ENCODE measurements around the gene PAQR3. TPM values are rescaled to one million over a fixed set of nuclear protein-coding genes. Genes with fewer than 3 reads are reported as not detected.

Gene PAQR3
- total RNA-seq, 1 donor from 2014 or later, result 10.6 TPM

GRCh38 chr4:78863991-78864390 lies 75.2 kb downstream of the PAQR3 start:
- Histone ChIP-seq H3K4me3 (no peak overlapping the region), H3K4me1 (no peaks in the 10 kb centered on the region), H3K27ac (no peak overlapping the region), H3K9me3 (no peaks in the 10 kb centered on the region), H3K36me3 (peaks cover 0 to 13% of the 10 kb centered on the region in 2 donors), H3K27me3 (no peaks in the 10 kb centered on the region)
- TF ChIP-seq CTCF (IDR thresholded peaks at IDR 0.05), result no peak
- no peak for TF ChIP-seq POLR2A (IDR thresholded peaks at IDR 0.05)
- TF ChIP-seq POLR2AphosphoS5 (IDR thresholded peaks at IDR 0.05; ENCODE audit: insufficient read depth in 1 of 2, low read depth in 1 of 2), result no peak
- intact Hi-C loops (cut with DNase I), result loop anchor here (5.0 to 10.0 kb wide), 3 partner anchors 219 to 912 kb away; no protein-coding TSS in a partner anchor
- no peak for DNase-seq (ENCODE audit: extremely low spot score in 2 of 2)

DNA sequence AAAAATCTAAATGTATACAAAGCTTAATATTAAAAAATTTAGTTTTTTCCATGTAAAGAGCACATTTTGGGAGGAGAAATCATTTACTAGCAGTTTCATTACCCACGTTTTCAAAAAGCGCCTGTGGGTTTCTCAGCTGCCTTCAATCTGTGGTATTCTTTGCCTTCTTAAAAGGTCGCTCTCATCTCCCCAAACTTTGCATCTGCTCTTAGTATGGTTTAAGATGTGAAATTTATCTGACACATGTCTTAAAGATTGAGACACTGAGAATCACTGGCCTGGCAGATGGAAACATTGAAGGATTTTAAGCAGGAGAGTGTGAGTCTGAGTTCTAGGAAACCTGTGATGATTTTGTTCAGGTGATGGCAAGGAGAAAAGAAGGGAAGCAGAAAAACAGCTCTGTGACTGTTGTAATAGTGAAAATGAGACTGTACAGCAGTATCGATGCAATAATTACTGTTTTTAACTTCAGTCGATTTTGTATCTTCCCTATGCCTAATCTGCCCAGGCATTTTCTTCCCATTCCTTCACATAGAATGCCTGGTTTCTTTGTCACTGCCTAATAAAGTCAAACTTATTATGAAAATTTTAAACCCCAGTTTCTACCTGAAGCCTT lies 75.9 kb downstream of the PAQR3 start:
- TF ChIP-seq POLR2A (IDR thresholded peaks at IDR 0.05) (no peak), POLR2AphosphoS5 (IDR thresholded peaks at IDR 0.05; ENCODE audit: insufficient read depth in 1 of 2, low read depth in 1 of 2) (no peak), CTCF (IDR thresholded peaks at IDR 0.05) (no peak)
- H3K27ac ChIP-seq, result no peak overlapping the region
- no peak overlapping the region for H3K4me3 ChIP-seq
- peaks cover 0 to 9% of the 10 kb centered on the region in 2 donors for H3K36me3 ChIP-seq
- H3K4me1 ChIP-seq, result no peaks in the 10 kb centered on the region
- intact Hi-C loops (cut with DNase I), result loop anchor here (5.0 to 10.0 kb wide), 3 partner anchors 219 to 911 kb away; no protein-coding TSS in a partner anchor
- no peak for DNase-seq (ENCODE audit: extremely low spot score in 2 of 2)
- H3K9me3 ChIP-seq, result no peaks in the 10 kb centered on the region
- no peaks in the 10 kb centered on the region for H3K27me3 ChIP-seq

DNA sequence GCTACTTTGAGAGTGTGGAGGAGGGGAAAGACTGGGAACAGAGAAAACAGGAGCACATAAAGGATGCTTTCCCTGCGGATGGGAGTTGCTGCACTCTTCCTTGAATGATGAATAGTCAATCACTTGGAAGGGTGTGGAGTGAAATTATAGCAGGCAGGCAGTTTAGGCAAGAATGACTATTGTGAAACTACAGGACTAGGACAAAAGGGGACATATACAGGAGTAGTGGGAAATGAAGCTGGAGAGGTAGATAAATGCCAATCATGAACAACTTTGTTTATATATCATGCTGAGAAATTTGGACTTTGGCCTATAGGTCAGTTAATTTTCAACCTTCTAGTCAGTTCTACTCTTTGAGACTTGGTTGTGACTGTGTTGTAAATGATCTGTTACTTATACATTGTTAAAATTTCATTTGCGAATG lies 76.9 kb downstream of the PAQR3 start:
- intact Hi-C loops (cut with DNase I), result loop anchor here (5.0 to 10.0 kb wide), 3 partner anchors 218 to 910 kb away; no protein-coding TSS in a partner anchor
- no peak for TF ChIP-seq POLR2AphosphoS5 (IDR thresholded peaks at IDR 0.05; ENCODE audit: insufficient read depth in 1 of 2, low read depth in 1 of 2)
- TF ChIP-seq POLR2A (IDR thresholded peaks at IDR 0.05), result no peak
- no peak for TF ChIP-seq CTCF (IDR thresholded peaks at IDR 0.05)
- Histone ChIP-seq H3K4me3 (no peak overlapping the region), H3K9me3 (no peaks in the 10 kb centered on the region), H3K27ac (no peak overlapping the region), H3K4me1 (no peaks in the 10 kb centered on the region), H3K36me3 (no peaks in the 10 kb centered on the region), H3K27me3 (no peaks in the 10 kb centered on the region)
- DNase-seq (ENCODE audit: extremely low spot score in 2 of 2), result no peak

Small RNA genes lying within 50 kb of the gene (small RNA-seq; reads per million reads assigned to genes)
- not detected for gene RN7SL127P

Other genes starting within 250 kb of the PAQR3 start
- gene BMP2K, start 163.1 kb downstream of the PAQR3 start, total RNA-seq, result 34.9 TPM